ENCODE results near the gene SMG1. TPM values are rescaled to one million over a fixed set of nuclear protein-coding genes. Genes with fewer than 3 reads are reported as not detected.

SMG1 gene
- total and polyA plus RNA-seq, 2 of the 13 experiments (the other 11 are each of a cell fraction or from before 2014, with no cell fraction given), result 48.7 to 53.7 TPM

DNA sequence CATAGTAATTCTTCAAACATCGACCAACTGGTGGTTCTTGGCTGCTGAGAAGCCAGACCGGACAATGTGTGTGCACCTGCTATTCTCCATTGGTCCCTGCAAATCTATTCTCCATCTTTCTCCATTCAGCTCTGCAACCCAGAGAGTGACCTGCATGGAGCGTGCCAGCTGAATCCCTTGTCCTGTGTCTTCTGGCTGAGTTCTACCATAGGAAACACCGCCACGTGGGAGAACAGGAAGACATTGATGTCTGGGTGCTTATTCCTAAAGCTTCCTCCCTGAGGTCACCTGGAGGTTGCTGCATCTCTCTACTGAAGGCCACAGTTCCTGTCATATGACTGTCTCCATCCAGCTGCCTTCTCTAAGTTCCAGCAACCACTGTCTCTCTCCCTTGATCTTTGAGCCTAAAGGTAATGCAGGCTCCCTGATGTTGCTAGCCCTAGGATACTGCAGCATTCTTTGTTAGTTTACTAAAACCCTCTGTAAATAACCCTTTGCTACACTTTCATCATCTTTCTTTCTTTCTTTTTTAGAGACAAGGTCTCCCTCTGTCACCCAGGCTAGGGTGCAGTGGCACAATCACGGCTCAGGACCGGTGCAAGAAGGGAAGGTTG, 10.6 kb upstream of the SMG1 start (continued):
- TF ChIP-seq, protein P1, sequence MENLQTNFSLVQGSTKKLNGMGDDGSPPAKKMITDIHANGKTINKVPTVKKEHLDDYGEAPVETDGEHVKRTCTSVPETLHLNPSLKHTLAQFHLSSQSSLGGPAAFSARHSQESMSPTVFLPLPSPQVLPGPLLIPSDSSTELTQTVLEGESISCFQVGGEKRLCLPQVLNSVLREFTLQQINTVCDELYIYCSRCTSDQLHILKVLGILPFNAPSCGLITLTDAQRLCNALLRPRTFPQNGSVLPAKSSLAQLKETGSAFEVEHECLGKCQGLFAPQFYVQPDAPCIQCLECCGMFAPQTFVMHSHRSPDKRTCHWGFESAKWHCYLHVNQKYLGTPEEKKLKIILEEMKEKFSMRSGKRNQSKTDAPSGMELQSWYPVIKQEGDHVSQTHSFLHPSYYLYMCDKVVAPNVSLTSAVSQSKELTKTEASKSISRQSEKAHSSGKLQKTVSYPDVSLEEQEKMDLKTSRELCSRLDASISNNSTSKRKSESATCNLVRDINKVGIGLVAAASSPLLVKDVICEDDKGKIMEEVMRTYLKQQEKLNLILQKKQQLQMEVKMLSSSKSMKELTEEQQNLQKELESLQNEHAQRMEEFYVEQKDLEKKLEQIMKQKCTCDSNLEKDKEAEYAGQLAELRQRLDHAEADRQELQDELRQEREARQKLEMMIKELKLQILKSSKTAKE (CRISPR knock-in tag; IDR thresholded peaks at IDR 0.05; ENCODE audit: borderline replicate concordance), result peak; percentile 85
- TF ChIP-seq TEAD3 (CRISPR knock-in tag; optimal IDR thresholded peaks at IDR 0.05; ENCODE audit: borderline replicate concordance) (peak; percentile 95), ZNF792 (CRISPR knock-in tag; IDR thresholded peaks at IDR 0.05) (peak; percentile 77), MTA1 (CRISPR knock-in tag; IDR thresholded peaks at IDR 0.05; ENCODE audit: borderline replicate concordance) (no peak), ZSCAN31 (CRISPR knock-in tag; IDR thresholded peaks at IDR 0.05; ENCODE audit: low read depth) (no peak), ZNF724P (CRISPR knock-in tag; IDR thresholded peaks at IDR 0.05; ENCODE audit: borderline replicate concordance) (no peak), RELA (CRISPR knock-in tag; IDR thresholded peaks at IDR 0.05) (no peak), BHLHE40 (IDR thresholded peaks at IDR 0.05; ENCODE audit: low read length) (no peak), TCF7L2 (IDR thresholded peaks at IDR 0.05; ENCODE audit: low read depth, low read length) (no peak), PLRG1 (conservative IDR thresholded peaks at IDR 0.05) (no peak), ZNF3 (CRISPR knock-in tag; IDR thresholded peaks at IDR 0.05) (peak; percentile 72; the same call in 1 of the 2 replicates), FOXA3 (CRISPR knock-in tag; IDR thresholded peaks at IDR 0.05) (peak; percentile 97), GPN1 (CRISPR knock-in tag; IDR thresholded peaks at IDR 0.05; ENCODE audit: borderline replicate concordance) (no peak), ZNF547 (CRISPR knock-in tag; IDR thresholded peaks at IDR 0.05) (no peak; the same call in 1 of the 2 replicates), EP300 (IDR thresholded peaks at IDR 0.05; ENCODE audit: low read depth in 2 of 2, low read length in 2 of 2) (peak; percentile 79 to 90; a peak in 3 of 4 replicates), EP300 (CRISPR knock-in tag; IDR thresholded peaks at IDR 0.05; ENCODE audit: borderline replicate concordance) (peak; percentile 88), ZNF766 (CRISPR knock-in tag; IDR thresholded peaks at IDR 0.05; ENCODE audit: borderline replicate concordance) (peak; percentile 29; the same call in 1 of the 2 replicates)
- TF ChIP-seq, protein P2, sequence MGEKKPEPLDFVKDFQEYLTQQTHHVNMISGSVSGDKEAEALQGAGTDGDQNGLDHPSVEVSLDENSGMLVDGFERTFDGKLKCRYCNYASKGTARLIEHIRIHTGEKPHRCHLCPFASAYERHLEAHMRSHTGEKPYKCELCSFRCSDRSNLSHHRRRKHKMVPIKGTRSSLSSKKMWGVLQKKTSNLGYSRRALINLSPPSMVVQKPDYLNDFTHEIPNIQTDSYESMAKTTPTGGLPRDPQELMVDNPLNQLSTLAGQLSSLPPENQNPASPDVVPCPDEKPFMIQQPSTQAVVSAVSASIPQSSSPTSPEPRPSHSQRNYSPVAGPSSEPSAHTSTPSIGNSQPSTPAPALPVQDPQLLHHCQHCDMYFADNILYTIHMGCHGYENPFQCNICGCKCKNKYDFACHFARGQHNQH (CRISPR knock-in tag; IDR thresholded peaks at IDR 0.05), result peak; percentile 81
- TF ChIP-seq, protein P3, sequence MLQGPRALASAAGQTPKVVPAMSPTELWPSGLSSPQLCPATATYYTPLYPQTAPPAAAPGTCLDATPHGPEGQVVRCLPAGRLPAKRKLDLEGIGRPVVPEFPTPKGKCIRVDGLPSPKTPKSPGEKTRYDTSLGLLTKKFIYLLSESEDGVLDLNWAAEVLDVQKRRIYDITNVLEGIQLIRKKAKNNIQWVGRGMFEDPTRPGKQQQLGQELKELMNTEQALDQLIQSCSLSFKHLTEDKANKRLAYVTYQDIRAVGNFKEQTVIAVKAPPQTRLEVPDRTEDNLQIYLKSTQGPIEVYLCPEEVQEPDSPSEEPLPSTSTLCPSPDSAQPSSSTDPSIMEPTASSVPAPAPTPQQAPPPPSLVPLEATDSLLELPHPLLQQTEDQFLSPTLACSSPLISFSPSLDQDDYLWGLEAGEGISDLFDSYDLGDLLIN (CRISPR knock-in tag; IDR thresholded peaks at IDR 0.05; ENCODE audit: borderline replicate concordance), result no peak
- TF ChIP-seq, protein P4, sequence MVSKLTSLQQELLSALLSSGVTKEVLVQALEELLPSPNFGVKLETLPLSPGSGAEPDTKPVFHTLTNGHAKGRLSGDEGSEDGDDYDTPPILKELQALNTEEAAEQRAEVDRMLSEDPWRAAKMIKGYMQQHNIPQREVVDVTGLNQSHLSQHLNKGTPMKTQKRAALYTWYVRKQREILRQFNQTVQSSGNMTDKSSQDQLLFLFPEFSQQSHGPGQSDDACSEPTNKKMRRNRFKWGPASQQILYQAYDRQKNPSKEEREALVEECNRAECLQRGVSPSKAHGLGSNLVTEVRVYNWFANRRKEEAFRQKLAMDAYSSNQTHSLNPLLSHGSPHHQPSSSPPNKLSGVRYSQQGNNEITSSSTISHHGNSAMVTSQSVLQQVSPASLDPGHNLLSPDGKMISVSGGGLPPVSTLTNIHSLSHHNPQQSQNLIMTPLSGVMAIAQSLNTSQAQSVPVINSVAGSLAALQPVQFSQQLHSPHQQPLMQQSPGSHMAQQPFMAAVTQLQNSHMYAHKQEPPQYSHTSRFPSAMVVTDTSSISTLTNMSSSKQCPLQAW (CRISPR knock-in tag; IDR thresholded peaks at IDR 0.05), result peak; percentile 66
- TF ChIP-seq, protein P5, sequence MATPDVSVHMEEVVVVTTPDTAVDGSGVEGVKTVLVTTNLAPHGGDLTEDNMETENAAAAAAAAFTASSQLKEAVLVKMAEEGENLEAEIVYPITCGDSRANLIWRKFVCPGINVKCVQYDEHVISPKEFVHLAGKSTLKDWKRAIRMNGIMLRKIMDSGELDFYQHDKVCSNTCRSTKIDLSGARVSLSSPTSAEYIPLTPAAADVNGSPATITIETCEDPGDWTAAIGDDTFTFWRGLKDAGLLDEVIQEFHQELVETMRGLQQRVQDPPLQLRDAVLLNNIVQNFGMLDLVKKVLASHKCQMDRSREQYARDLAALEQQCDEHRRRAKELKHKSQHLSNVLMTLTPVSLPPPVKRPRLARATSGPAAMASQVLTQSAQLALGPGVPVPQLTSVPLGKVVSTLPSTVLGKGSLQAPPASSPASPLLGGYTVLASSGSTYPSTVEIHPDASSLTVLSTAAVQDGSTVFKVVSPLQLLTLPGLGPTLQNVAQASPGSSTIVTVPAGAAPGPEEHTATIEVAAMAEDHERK (CRISPR knock-in tag; IDR thresholded peaks at IDR 0.05; ENCODE audit: low read depth), result no peak
- TF ChIP-seq, protein P6, sequence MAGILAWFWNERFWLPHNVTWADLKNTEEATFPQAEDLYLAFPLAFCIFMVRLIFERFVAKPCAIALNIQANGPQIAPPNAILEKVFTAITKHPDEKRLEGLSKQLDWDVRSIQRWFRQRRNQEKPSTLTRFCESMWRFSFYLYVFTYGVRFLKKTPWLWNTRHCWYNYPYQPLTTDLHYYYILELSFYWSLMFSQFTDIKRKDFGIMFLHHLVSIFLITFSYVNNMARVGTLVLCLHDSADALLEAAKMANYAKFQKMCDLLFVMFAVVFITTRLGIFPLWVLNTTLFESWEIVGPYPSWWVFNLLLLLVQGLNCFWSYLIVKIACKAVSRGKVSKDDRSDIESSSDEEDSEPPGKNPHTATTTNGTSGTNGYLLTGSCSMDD (CRISPR knock-in tag; IDR thresholded peaks at IDR 0.05), result no peak
